ENCODE results near the gene CEP72. TPM values are rescaled to one million over a fixed set of nuclear protein-coding genes. Genes with fewer than 3 reads are reported as not detected.

CEP72 gene
- total RNA-seq, 4 donors from 2014 or later = 7.2 to 11.9 (median 9.2) TPM

DNA sequence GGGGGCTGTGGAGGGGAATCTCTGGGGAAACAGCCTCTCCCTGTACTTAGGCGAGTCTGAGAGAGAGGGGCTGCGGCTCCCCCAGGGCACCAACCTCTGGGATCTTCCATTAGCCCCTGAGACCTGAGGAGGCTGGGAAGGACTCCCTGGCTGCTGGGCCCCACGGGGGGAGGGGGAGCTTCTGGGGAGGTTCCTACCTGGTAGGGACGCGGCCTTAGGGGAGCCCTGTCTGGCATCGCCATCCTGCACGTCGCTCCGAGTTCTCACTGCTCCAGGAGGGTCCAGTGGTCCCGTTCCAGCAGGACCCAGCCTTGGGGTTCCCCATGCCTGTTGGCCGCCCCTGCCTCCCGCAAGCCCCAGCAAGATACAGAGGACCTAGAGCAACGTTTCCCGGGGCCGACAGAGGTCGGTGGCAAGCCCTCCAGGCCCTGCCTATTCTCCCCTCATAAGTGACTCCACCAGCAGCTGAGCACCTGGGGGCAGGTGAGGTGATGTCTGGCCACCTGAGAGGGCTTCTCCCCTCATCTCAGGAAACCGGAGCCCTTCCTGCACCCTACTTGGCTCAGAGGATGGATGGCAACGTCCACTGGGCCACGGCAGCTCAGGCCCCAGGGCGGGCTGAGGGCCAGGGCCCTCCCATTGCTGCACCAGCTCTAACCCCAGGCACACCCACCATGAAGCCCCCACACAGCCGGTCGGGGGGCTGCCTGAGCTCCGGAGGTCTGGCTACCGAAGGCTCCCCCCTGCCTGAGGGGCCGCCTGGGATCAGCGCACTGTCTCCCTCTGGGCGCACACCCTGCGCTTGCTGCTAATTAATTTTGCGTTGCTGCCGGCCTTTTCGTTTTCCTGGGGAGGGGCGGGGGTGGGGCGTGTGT lies 58.5 kb downstream of the CEP72 start:
- 54 to 65% methylated on average over 26 to 29 of the region's 33 CpGs for WGBS, 2 donors
- DNase-seq (ENCODE audit: low spot score in 2 of 2) = peak in 1 of 2 donors; percentile 86
- no peak overlapping the region for H3K4me3 ChIP-seq (ENCODE audit: low read depth, poor library complexity, severe bottlenecking)
- intact Hi-C loops (cut with DNase I; ENCODE audit: low total_unique reads) = loop anchor here (5.0 kb wide), 1 partner anchor 232 kb away; no protein-coding TSS in a partner anchor
- no peak for TF ChIP-seq POLR2A (IDR thresholded peaks at IDR 0.05)
- TF ChIP-seq, protein P1, sequence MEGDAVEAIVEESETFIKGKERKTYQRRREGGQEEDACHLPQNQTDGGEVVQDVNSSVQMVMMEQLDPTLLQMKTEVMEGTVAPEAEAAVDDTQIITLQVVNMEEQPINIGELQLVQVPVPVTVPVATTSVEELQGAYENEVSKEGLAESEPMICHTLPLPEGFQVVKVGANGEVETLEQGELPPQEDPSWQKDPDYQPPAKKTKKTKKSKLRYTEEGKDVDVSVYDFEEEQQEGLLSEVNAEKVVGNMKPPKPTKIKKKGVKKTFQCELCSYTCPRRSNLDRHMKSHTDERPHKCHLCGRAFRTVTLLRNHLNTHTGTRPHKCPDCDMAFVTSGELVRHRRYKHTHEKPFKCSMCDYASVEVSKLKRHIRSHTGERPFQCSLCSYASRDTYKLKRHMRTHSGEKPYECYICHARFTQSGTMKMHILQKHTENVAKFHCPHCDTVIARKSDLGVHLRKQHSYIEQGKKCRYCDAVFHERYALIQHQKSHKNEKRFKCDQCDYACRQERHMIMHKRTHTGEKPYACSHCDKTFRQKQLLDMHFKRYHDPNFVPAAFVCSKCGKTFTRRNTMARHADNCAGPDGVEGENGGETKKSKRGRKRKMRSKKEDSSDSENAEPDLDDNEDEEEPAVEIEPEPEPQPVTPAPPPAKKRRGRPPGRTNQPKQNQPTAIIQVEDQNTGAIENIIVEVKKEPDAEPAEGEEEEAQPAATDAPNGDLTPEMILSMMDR (IDR thresholded peaks at IDR 0.05) = no peak

DNA sequence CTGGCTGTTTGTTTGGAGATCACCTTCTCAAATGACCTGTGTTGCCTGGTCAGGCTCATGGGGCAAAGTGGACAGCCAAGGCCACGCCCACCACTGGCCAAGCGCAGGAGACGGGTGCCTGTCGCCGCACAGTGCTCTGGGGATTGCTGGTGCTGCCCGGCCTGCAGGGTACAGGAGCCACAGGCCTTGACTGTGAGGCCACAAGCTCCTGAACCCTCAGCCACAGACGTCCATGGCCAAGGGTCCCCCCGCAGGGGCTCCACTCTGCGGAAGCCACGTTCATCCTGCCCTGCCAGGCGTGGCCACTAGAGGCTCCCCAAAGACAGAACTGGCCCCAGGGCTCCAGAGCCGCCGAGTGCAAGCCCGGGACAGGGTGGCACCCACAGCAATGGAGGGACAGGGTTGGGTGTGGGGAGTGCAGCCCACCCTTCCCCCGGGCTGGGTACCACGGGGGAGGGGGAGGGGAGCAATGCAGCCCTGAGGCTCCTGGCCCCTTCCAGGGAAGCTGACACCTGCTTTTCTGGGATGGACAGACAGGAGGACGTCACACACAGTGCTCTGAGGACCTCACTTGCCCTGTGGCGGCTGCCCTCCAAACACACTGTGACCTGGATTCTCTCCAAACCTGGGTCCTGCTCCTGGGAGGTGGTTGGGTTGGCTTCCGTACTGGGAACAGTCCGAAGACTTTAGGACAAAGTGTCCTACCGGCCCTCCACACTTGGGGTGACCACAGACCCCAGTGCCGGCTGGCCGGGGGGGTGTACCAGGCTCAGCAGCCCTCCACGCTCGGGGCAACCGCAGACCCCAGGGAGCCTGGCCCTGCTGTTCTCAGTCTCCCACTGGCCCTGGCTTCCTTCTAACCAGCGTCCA lies 59.6 kb downstream of the CEP72 start:
- TF ChIP-seq, protein P1 (IDR thresholded peaks at IDR 0.05) = peak in 1 of 3 donors; percentile 78
- no peak for TF ChIP-seq POLR2A (IDR thresholded peaks at IDR 0.05)
- WGBS, 2 donors = 16 to 17% methylated on average over 13 to 21 of the region's 27 CpGs
- peak; percentile 59 to 94 for DNase-seq (ENCODE audit: low spot score in 2 of 2)
- no peak overlapping the region for H3K4me3 ChIP-seq (ENCODE audit: low read depth, poor library complexity, severe bottlenecking)
- intact Hi-C loops (cut with DNase I; ENCODE audit: low total_unique reads) = loop anchor here (5.0 kb wide), 1 partner anchor 231 kb away; no protein-coding TSS in a partner anchor

DNA sequence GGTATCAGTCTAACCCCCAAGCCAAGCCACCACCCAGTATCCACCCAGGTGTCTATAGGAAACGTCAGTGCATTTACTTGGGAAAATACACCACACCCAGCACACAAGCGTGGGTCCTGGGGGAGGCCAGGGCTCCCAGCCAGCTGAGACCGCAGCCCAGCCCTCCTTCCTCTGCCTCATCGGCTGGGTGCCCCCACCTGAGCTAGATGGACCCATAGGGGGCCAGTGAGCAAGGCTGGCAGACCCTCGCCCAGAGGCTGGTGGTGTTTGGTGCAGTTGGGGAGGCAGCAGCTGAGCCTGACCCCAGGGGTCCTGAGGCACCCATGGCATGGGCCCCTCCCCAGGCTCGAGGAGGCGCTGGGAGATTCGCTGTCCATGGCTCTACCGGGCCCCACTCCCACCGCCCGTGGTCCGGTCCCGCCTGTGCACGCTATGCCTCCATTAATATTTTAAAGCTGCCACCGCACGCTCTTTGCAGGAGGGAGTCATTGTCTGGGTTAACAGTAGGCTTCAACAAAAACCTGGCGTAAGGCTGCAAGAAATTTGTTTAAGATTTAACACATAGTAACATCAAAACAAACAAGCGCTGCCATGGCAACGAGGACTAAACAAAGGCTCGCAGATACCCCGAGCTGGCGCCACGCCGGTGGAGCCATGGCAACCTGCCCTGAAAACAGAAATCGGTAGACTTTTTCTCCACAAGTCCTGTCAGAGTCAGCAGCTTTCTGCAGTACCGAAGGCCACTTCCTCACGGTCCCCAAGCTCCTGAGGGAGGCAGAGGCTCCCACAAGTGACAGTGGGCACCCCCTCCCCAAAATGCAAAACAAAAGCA lies 60.4 kb downstream of the CEP72 start:
- peak; percentile 62 to 88 for DNase-seq (ENCODE audit: low spot score in 2 of 2)
- intact Hi-C loops (cut with DNase I; ENCODE audit: low total_unique reads) = loop anchor here (5.0 kb wide), 1 partner anchor 230 kb away; no protein-coding TSS in a partner anchor
- no peak overlapping the region for H3K4me3 ChIP-seq (ENCODE audit: low read depth, poor library complexity, severe bottlenecking)
- WGBS, 2 donors = 1 to 5% methylated on average over 20 to 25 of the region's 27 CpGs
- TF ChIP-seq, protein P1 (IDR thresholded peaks at IDR 0.05) = no peak
- no peak for TF ChIP-seq POLR2A (IDR thresholded peaks at IDR 0.05)

DNA sequence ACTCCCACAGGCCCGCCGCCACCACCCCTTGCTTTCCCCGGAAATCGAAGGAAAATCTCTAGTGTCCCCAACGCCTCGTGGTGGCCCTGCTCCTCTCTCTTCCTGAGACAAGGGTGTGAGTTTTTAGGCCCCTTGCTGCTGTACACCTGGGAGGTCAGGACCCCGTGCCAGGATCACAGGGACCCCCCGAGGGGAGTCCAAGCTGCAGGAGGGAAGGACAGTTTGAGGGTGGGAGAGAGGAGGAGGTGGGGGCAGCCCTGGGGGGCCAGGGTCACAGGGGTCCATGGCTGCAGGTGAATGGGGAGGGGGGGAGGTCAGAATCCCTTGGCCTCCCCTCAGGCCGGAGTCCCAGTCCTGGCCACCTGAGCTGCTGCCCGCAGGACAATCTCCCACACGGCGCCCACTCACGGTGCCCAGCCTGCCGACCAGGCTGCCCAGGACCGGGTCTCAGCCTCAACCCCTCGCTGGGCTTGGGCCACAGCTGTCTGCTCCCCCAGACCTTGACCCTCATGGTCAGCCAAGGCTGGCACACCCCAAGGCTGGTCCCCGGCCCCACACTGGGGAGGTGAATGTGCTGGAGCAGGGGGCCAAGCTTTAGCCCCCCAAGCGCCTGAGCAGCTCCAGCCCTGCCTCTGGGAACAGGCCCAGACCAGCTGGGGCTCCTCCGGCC lies 61.2 kb downstream of the CEP72 start:
- TF ChIP-seq POLR2A (IDR thresholded peaks at IDR 0.05) = no peak
- TF ChIP-seq, protein P1 (IDR thresholded peaks at IDR 0.05) = no peak
- H3K4me3 ChIP-seq (ENCODE audit: low read depth, poor library complexity, severe bottlenecking) = no peak overlapping the region
- no peak for DNase-seq (ENCODE audit: low spot score in 2 of 2)
- 27 to 34% methylated on average over 16 to 19 of the region's 19 CpGs for WGBS, 2 donors
- intact Hi-C loops (cut with DNase I; ENCODE audit: low total_unique reads) = loop anchor here (5.0 kb wide), 1 partner anchor 229 kb away; no protein-coding TSS in a partner anchor
